Psoas muscle (tissue), 8 donors: Measurements from ENCODE around the gene CDC42BPG. TPM values are rescaled to one million over a fixed set of nuclear protein-coding genes. Genes with fewer than 3 reads are reported as not detected.

ENCODE experiments used
- ATAC-seq, 4 donors: fragments of 200-7000 bp; cut with Tn5 transposase; one replicate each; pipeline ENCODE4 v1.9.1; 2020; ENCODE audit warnings: moderate library complexity in 3 of 4, mild to moderate bottlenecking in 2 of 4
- DNase-seq, 2 donors: peaks; one replicate each; pipeline ENCODE4 v3.0.0-alpha.2; 2020
- H3K27ac ChIP-seq: fragments of 200-600 bp; one replicate; pipeline ENCODE4 v1.8.0; 2022
- H3K27me3 ChIP-seq, 3 donors: fragments of 200-600 bp in 1 of 3; one replicate each; pipeline versions ENCODE4 v1.6.1 to v1.8.0; 2013 to 2022; ENCODE audit warnings: low read length in 2 of 3, mild to moderate bottlenecking in 2 of 3, moderate library complexity in 1 of 3; ENCODE audit not compliant: insufficient read depth in 3 of 3
- H3K36me3 ChIP-seq, 2 donors: fragments of 200-600 bp in 1 of 2; one replicate each; pipeline versions ENCODE4 v1.6.1 to v1.8.0; 2013 to 2022; ENCODE audit warnings: low read depth in 1 of 2, mild to moderate bottlenecking in 1 of 2, moderate library complexity in 1 of 2; ENCODE audit not compliant: insufficient read depth in 1 of 2
- H3K4me1 ChIP-seq: fragments of 200-600 bp; one replicate; pipeline ENCODE4 v1.8.0; 2022
- H3K4me3 ChIP-seq: fragments of 200-600 bp; one replicate; pipeline ENCODE4 v1.8.0; 2022; ENCODE audit warnings: mild to moderate bottlenecking
- H3K9me3 ChIP-seq: fragments of 200-600 bp; one replicate; pipeline ENCODE4 v1.8.0; 2022
- CTCF ChIP-seq: fragments of 200-600 bp; IDR thresholded peaks from one replicate; pipeline ENCODE4 v1.8.0; 2022; ENCODE audit warnings: antibody characterized with exemption
- WGBS, 3 donors: extraction: QIAGEN DNeasy Blood & Tissue Kit; methylation state at CpG; one replicate each; pipeline versions ENCODE4 v1.1.6 to v1.1.7; 2013; 5-methylcytosine and 5-hydroxymethylcytosine counted together
- intact Hi-C, 2 donors: fragments of 100-400 bp; cut with DNase I; formaldehyde crosslinking; loops; one replicate each; pipeline versions ENCODE4 v1.11.0 to v1.14.2; 2022
- polyA plus RNA-seq, 3 donors: library from polyadenylated mRNA; stranded (reverse); fragments of 200-250 nt; gene quantifications; one replicate each; pipeline ENCODE4 v1.2.3, GENCODE V29; 2013
- total RNA-seq, 4 donors: library from RNA; stranded (reverse); fragmentation: NEBNext Ultra II Directional in 2 of 4; extraction: Animal tissue kit (Norgen Biotek cat#: 25700) in 2 of 4; gene quantifications; one replicate each; pipeline versions ENCODE4 v1.2.1 to v1.2.4, GENCODE V29; 2021 to 2023
- donor health status: healthy with polysubstance abuse.
- donor health status: DM: no; HTN: no; CAD: no; lungs with moderate emphysema.
- donor health status: Bipolar disorder and iron deficiency.
- donor health status: healthy.
- donor health status: DM: yes; HTN: yes; CAD: no.
- donor health status: DM: no; HTN: no; CAD: no.
- donor health status: DM: no; HTN: no; CAD: no.
- donor health status: DM: yes; HTN: yes; CAD: no.

CDC42BPG gene
- total and polyA plus RNA-seq, 7 donors, result 0.04 to 2.2 (median 0.06) TPM; not detected in 1

- Histone ChIP-seq H3K4me1 (peaks cover 84% of the 10 kb centered on the region), H3K36me3 (peaks cover 0 to 21% of the 10 kb centered on the region in 2 donors), H3K27me3 (no peaks in the 10 kb centered on the region), H3K27ac (peak overlapping the region; percentile 98), H3K9me3 (no peaks in the 10 kb centered on the region), H3K4me3 (peak overlapping the region; percentile 43)
- intact Hi-C loops, result no loop called here
- 12 to 21% (median 14%) methylated on average over 21 of the region's 21 CpGs for WGBS, 3 donors
- TF ChIP-seq CTCF, result no peak
- peak; percentile 70 to 80 for DNase-seq
- peak; percentile 50 to 66 (median 60) for ATAC-seq
These were observed 24.6 kb upstream of the CDC42BPG start for GRCh38 chr11:64868904-64869570.

GRCh38 chr11:64867748-64868462 is 23.5 kb upstream of the CDC42BPG start:
- H3K4me3 ChIP-seq, result no peak overlapping the region
- DNase-seq, result no peak

GRCh38 chr11:64866173-64866491 is 21.7 kb upstream of the CDC42BPG start:
- Histone ChIP-seq H3K4me1 (peaks cover 85% of the 10 kb centered on the region), H3K4me3 (no peak overlapping the region), H3K27ac (peak overlapping the region; percentile 98), H3K36me3 (no peaks in the 10 kb centered on the region), H3K9me3 (no peaks in the 10 kb centered on the region), H3K27me3 (no peaks in the 10 kb centered on the region)
- TF ChIP-seq CTCF, result no peak
- intact Hi-C loops, result no loop called here
- 87 to 97% (median 97%) methylated on average over 4 of the region's 4 CpGs for WGBS, 3 donors
- ATAC-seq, result no peak
- no peak for DNase-seq

More at GRCh38 chr11:64867748-64868462, 23.5 kb upstream of the CDC42BPG start:
- no peaks in the 10 kb centered on the region for H3K9me3 ChIP-seq
- ATAC-seq, result no peak
- H3K4me1 ChIP-seq, result peaks cover 89% of the 10 kb centered on the region
- intact Hi-C loops, result no loop called here
- H3K36me3 ChIP-seq, result peaks cover 0 to 10% of the 10 kb centered on the region in 2 donors
- WGBS, 3 donors, result 73 to 84% (median 78%) methylated on average over 27 to 28 of the region's 28 CpGs
- peak overlapping the region; percentile 98 for H3K27ac ChIP-seq
- H3K27me3 ChIP-seq, result no peaks in the 10 kb centered on the region
- no peak for TF ChIP-seq CTCF

- Histone ChIP-seq H3K27me3 (no peaks in the 10 kb centered on the region), H3K27ac (peak overlapping the region; percentile 98), H3K4me3 (peak overlapping the region; percentile 46), H3K4me1 (peaks cover 81% of the 10 kb centered on the region), H3K36me3 (no peaks in the 10 kb centered on the region), H3K9me3 (no peaks in the 10 kb centered on the region)
- peak in 1 of 2 donors; percentile 38 for DNase-seq
- ATAC-seq, result peak; percentile 14 to 48 (median 26)
- TF ChIP-seq CTCF, result no peak
- intact Hi-C loops, result no loop called here
- WGBS, 3 donors, result 25 to 51% (median 35%) methylated on average over 15 of the region's 15 CpGs
These were observed 21.1 kb upstream of the CDC42BPG start for GRCh38 chr11:64865286-64866172.
